HG03342 (cell line): Measurements from ENCODE around the gene ADARB1.

Experiments
- ATAC-seq: cut with Tn5 transposase; IDR thresholded peaks from one replicate; pipeline ENCODE4 v1.9.1; 2021; ENCODE audit warnings: mild to moderate bottlenecking, moderate library complexity; ENCODE audit not compliant: unreplicated experiment

ADARB1 gene

DNA sequence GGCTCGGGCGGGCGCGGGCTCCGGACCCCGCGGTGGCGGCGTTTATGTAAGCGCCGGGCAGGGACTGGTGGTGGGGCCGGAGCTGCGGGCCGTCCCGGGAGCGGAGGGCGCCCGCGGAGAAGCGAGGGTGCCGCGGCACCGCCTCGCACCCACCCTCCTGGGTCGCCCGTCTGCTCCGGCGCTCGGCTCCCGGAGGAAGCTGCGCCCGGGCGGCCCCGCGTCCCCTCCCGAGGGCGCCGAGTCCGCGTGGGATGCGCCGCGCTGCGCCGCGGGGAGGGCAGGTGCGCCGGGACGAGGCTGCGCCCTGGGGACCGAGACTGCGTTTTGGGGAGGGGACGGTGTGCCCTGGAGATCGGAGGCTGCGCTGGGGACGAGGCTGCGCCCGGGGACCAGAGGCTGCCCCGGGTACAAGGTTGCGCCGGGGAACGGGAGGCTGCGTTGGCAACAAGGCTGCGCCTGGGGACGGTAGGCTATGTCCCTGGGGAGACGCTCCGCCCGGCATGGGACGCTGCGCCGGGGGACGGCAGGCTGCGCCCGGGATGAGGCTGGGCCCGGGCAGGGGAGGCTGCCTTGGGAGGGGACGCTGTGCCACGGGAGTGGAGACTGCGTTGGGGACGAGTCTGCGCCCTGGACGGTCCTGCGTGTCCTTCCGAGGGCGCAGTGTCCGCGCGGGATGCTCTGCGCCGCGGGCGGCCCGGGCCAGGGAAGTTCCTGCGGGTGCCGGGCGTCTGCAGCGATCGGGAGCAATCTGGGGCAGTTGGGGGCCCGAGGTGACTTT lies 627 bp downstream of the ADARB1 start:
- ATAC-seq: no peak

GRCh38 chr21:45075596-45076244 lies 1.3 kb downstream of the ADARB1 start:
- ATAC-seq: no peak

GRCh38 chr21:45076245-45076711 lies 1.9 kb downstream of the ADARB1 start:
- no peak for ATAC-seq

DNA sequence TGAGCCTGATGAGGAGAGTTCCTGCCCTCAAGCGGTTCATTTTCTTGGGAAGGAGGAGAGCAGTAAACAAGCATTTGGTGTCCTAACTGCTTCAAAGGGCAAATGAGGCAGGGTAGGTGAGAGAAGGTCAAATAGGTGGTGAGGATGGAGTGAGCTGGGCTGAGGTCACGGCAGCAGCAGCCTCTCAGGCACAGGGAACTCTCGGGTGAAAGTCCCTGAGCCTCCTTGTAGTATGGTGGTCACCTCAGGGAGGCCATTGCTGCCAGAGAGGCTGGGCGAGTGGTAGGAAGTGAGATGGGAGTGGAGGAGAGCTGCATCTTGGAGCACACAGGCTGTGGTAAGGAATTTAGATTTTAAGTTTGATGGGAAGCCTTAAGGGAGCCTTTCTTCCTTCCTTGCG lies 4.0 kb downstream of the ADARB1 start:
- no peak for ATAC-seq

- ATAC-seq: no peak
Measured at GRCh38 chr21:45078877-45079281, 4.5 kb downstream of the ADARB1 start.

DNA sequence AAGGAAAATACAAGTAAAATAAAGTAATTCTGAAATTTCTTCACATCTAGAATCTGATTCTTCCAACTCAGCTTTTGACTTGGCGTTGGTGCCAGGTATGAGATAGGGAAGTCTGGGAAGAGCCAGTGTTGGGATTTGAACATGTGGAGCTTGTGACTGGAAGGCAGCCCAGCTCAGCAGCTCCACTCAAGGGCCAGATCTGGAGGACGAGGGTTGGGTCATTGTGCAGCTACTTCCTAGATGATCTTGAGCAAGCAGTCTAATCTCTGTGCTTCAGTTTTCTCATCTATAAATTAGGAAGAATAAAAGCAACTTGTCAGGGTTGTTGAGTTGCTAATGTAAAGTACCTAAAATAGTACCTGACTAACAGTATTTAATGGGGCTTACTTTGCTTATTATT lies 5.0 kb downstream of the ADARB1 start:
- no peak for ATAC-seq

- no peak for ATAC-seq
Measured at GRCh38 chr21:45080232-45080631, 5.9 kb downstream of the ADARB1 start.

- ATAC-seq: no peak
Measured at GRCh38 chr21:45080639-45081414, 6.4 kb downstream of the ADARB1 start.

GRCh38 chr21:45081636-45082035 lies 7.3 kb downstream of the ADARB1 start:
- no peak for ATAC-seq

DNA sequence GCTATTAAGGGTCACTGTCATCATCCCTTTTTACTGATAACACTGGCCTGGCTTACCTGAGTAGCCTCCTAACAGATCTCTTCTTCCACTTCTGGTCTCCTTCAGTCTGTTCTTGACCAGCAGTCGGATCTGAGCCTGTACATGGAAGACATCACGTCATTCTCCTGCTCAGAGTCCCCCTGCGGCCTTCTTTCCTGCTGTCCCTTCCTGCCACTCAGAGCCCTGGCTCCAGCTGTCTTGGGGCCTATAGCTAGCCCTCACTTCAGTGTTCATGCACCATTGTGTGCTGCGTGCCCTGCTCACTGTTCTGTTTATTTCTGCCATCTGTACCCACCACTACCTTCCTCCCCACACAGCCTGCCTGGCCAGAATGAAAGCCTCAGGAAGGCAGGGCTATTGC lies 8.4 kb downstream of the ADARB1 start:
- ATAC-seq: no peak

DNA sequence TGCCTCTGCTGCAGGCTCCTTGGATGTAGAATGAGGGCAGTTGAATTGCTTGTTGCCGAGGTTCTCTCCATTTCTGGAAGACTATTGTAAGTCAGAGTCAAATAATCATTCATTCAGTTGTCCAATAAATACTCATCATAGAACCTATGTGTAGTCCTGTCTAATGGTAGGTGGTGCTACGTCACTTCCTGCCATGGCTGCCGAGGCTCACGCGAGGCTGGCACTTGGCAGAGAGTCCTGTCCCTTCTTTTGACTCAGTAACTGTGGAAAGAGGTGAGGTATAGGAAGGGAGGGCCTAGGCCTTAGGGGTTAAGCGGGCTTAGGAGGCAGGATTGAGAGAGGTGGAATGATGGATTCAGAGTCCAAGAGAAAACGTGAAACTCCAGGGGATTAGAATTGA lies 9.7 kb downstream of the ADARB1 start:
- ATAC-seq: no peak

GRCh38 chr21:45084881-45085536 lies 10.6 kb downstream of the ADARB1 start:
- no peak for ATAC-seq

- ATAC-seq: no peak
Measured at GRCh38 chr21:45085700-45086099, 11.3 kb downstream of the ADARB1 start.

DNA sequence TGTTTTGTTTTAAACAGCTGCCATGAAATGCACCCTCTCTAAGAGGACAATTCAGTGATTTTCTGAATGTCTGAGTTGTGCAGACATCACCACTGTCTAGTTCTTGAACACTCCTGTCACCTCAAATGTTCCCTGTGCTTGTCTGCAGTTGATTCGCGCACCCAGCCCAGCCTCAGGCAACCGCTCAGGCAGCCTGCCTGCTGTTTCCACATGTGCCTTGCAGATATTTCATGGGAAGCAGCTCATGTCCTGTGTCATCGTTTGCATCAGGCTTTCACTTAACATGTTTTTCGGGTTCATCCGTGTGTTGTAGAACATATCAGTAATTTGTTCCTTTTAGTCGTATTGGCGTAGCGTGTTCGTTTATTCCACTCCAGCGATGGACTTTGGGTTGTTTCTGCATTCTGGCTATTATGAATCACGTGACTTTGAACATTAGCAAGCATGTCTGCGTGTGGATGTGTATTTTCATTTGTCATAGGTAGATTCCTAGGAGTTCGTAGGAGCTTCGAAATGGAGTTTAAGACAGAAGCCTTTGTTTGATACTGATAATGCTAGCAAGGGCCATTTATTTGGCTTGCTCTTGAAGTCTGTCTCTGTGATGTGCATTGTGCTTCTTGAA lies 12.1 kb downstream of the ADARB1 start:
- ATAC-seq: no peak

GRCh38 chr21:45087022-45087823 lies 12.8 kb downstream of the ADARB1 start:
- no peak for ATAC-seq

- ATAC-seq: no peak
Measured at GRCh38 chr21:45088116-45088515, 13.7 kb downstream of the ADARB1 start.

- ATAC-seq: no peak
Measured at GRCh38 chr21:45088729-45089128, 14.3 kb downstream of the ADARB1 start.

GRCh38 chr21:45089964-45090363 lies 15.6 kb downstream of the ADARB1 start:
- no peak for ATAC-seq

- no peak for ATAC-seq
Measured at GRCh38 chr21:45090966-45091365, 16.6 kb downstream of the ADARB1 start.
